Measurements from ENCODE around the gene KCNQ1OT1.

KCNQ1OT1 gene

GRCh38 chr11:2685051-2685450, 14.7 kb downstream of the KCNQ1OT1 start:
- no peaks in the 10 kb centered on the region for H3F3A ChIP-seq (ENCODE audit: low read depth)
- peaks cover 39% of the 10 kb centered on the region for H4K20me1 ChIP-seq (ENCODE audit: insufficient read depth, low read length, poor library complexity, severe bottlenecking)
- no peak overlapping the region for H3K4me3 ChIP-seq (ENCODE audit: low read length, poor library complexity, severe bottlenecking)
- H3K4me1 ChIP-seq (ENCODE audit: insufficient read depth, low read length, poor library complexity, severe bottlenecking) = peaks cover 39% of the 10 kb centered on the region
- H3K27me3 ChIP-seq (ENCODE audit: insufficient read depth, low read length, poor library complexity, severe bottlenecking) = no peaks in the 10 kb centered on the region
- H3K9me2 ChIP-seq (replicated peaks; ENCODE audit: low read depth, low read length) = no peaks in the 10 kb centered on the region
- H3K9me3 ChIP-seq (ENCODE audit: insufficient read depth, low read depth, low read length) = no peaks in the 10 kb centered on the region
- TF ChIP-seq EZH2phosphoT487 (IDR thresholded peaks at IDR 0.05; ENCODE audit: borderline replicate concordance) (no peak), CTCF (conservative IDR thresholded peaks at IDR 0.05; ENCODE audit: low read length) (no peak)
- H3K36me3 ChIP-seq (ENCODE audit: insufficient read depth, low read length) = peaks cover 6% of the 10 kb centered on the region; the same call in 1 of the 2 replicates
- H3K79me2 ChIP-seq (ENCODE audit: insufficient read depth, low read length) = peaks cover 99% of the 10 kb centered on the region
- H3K4me2 ChIP-seq (ENCODE audit: low read depth, low read length, poor library complexity, severe bottlenecking) = no peak overlapping the region
- no peak overlapping the region for H2AFZ ChIP-seq (ENCODE audit: low read length)
- H3K9ac ChIP-seq (ENCODE audit: low read depth, low read length, poor library complexity, severe bottlenecking) = no peak overlapping the region

GRCh38 chr11:2684581-2684980, 15.2 kb downstream of the KCNQ1OT1 start:
- Histone ChIP-seq H3K9me3 (ENCODE audit: insufficient read depth, low read depth, low read length) (no peaks in the 10 kb centered on the region), H3F3A (ENCODE audit: low read depth) (no peaks in the 10 kb centered on the region), H3K4me1 (ENCODE audit: insufficient read depth, low read length, poor library complexity, severe bottlenecking) (peaks cover 35% of the 10 kb centered on the region), H3K4me3 (ENCODE audit: low read length, poor library complexity, severe bottlenecking) (no peak overlapping the region), H2AFZ (ENCODE audit: low read length) (no peak overlapping the region), H3K9ac (ENCODE audit: low read depth, low read length, poor library complexity, severe bottlenecking) (no peak overlapping the region), H3K9me2 (replicated peaks; ENCODE audit: low read depth, low read length) (no peaks in the 10 kb centered on the region), H3K27me3 (ENCODE audit: insufficient read depth, low read length, poor library complexity, severe bottlenecking) (no peaks in the 10 kb centered on the region), H3K36me3 (ENCODE audit: insufficient read depth, low read length) (peaks cover 6% of the 10 kb centered on the region; the same call in 1 of the 2 replicates), H3K79me2 (ENCODE audit: insufficient read depth, low read length) (peaks cover 98% of the 10 kb centered on the region), H4K20me1 (ENCODE audit: insufficient read depth, low read length, poor library complexity, severe bottlenecking) (peaks cover 37% of the 10 kb centered on the region), H3K4me2 (ENCODE audit: low read depth, low read length, poor library complexity, severe bottlenecking) (no peak overlapping the region)
- TF ChIP-seq EZH2phosphoT487 (IDR thresholded peaks at IDR 0.05; ENCODE audit: borderline replicate concordance) (no peak), CTCF (conservative IDR thresholded peaks at IDR 0.05; ENCODE audit: low read length) (no peak)

GRCh38 chr11:2683806-2684205, 16.0 kb downstream of the KCNQ1OT1 start:
- no peaks in the 10 kb centered on the region for H3K27me3 ChIP-seq (ENCODE audit: insufficient read depth, low read length, poor library complexity, severe bottlenecking)
- no peak overlapping the region for H3K9ac ChIP-seq (ENCODE audit: low read depth, low read length, poor library complexity, severe bottlenecking)
- H3K9me2 ChIP-seq (replicated peaks; ENCODE audit: low read depth, low read length) = no peaks in the 10 kb centered on the region
- H3K4me1 ChIP-seq (ENCODE audit: insufficient read depth, low read length, poor library complexity, severe bottlenecking) = peaks cover 35% of the 10 kb centered on the region
- H3K9me3 ChIP-seq (ENCODE audit: insufficient read depth, low read depth, low read length) = no peaks in the 10 kb centered on the region
- H3F3A ChIP-seq (ENCODE audit: low read depth) = no peaks in the 10 kb centered on the region
- peaks cover 6% of the 10 kb centered on the region; the same call in 1 of the 2 replicates for H3K36me3 ChIP-seq (ENCODE audit: insufficient read depth, low read length)
- no peak overlapping the region for H3K4me2 ChIP-seq (ENCODE audit: low read depth, low read length, poor library complexity, severe bottlenecking)
- H3K4me3 ChIP-seq (ENCODE audit: low read length, poor library complexity, severe bottlenecking) = no peak overlapping the region
- H4K20me1 ChIP-seq (ENCODE audit: insufficient read depth, low read length, poor library complexity, severe bottlenecking) = peaks cover 36% of the 10 kb centered on the region
- H2AFZ ChIP-seq (ENCODE audit: low read length) = no peak overlapping the region
- peaks cover 98% of the 10 kb centered on the region; the same call in 1 of the 2 replicates for H3K79me2 ChIP-seq (ENCODE audit: insufficient read depth, low read length)
- TF ChIP-seq EZH2phosphoT487 (IDR thresholded peaks at IDR 0.05; ENCODE audit: borderline replicate concordance) (no peak), CTCF (conservative IDR thresholded peaks at IDR 0.05; ENCODE audit: low read length) (no peak)

Data from Loucy (cell line).